ENCODE results near the gene POGZ. TPM values are rescaled to one million over a fixed set of nuclear protein-coding genes. Genes with fewer than 3 reads are reported as not detected.

POGZ gene
- total and polyA plus RNA-seq, 2 of the 13 experiments (the other 11 are each of a cell fraction or from before 2014, with no cell fraction given): 15.3 to 45.6 TPM

GRCh38 chr1:151391079-151391563, 68.2 kb downstream of the POGZ start:
- Histone ChIP-seq H2AFZ (ENCODE audit: low read length) (no peak overlapping the region), H3K27me3 (ENCODE audit: control insufficient read depth in 1 of 2, insufficient read depth in 2 of 2, low read length in 2 of 2) (no peaks in the 10 kb centered on the region), H3K9me3 (ENCODE audit: low read length) (no peaks in the 10 kb centered on the region), H3K27ac (ENCODE audit: extremely low read length, insufficient read depth, low read length) (no peak overlapping the region), H3K79me2 (ENCODE audit: insufficient read depth, low read length) (no peaks in the 10 kb centered on the region), H3K4me2 (ENCODE audit: low read depth, low read length) (no peak overlapping the region), H3K4me3 (replicated peaks in 1 of 3; ENCODE audit: insufficient read depth in 1 of 3, low read depth in 2 of 3, low read length in 3 of 3) (no peak overlapping the region), H3K36me3 (replicated peaks in 1 of 2; ENCODE audit: control insufficient read depth in 1 of 2, insufficient read depth in 2 of 2, low read length in 2 of 2) (no peaks in the 10 kb centered on the region), H3K9ac (ENCODE audit: insufficient read depth, low read depth, low read length) (no peak overlapping the region), H3K4me1 (ENCODE audit: insufficient read depth, low read length) (peaks cover 6% of the 10 kb centered on the region; the same call in 1 of the 2 replicates), H4K20me1 (ENCODE audit: insufficient read depth, low read length) (no peaks in the 10 kb centered on the region)
- intact Hi-C loops (cut with micrococcal nuclease; ENCODE audit: unreplicated experiment) (no loop called here), in situ Hi-C loops (cut with HindIII; ENCODE audit: extremely low pct_ligation_motif_present, low pct_unique_long_range_greater_than_20kb) (no loop called here)
- CTCF ChIA-PET (ENCODE audit: low intra/inter-chr PET ratio, low total read pairs): no interaction called here
- POLR2A ChIA-PET: no interaction called here
- no TSS peak for BruUV-seq (replicated peaks)
- FAIRE-seq: no peak
- ATAC-seq: no peak
- 5% methylated on average over 3 of the region's 3 CpGs for WGBS (ENCODE audit: low lambda C conversion rate)
- no peak for DNase-seq (ENCODE audit: low spot score)
- TF ChIP-seq GPBP1L1 (CRISPR knock-in tag; IDR thresholded peaks at IDR 0.05) (no peak), MTA1 (CRISPR knock-in tag; IDR thresholded peaks at IDR 0.05; ENCODE audit: borderline replicate concordance) (no peak), PITX1 (CRISPR knock-in tag; IDR thresholded peaks at IDR 0.05) (no peak), ZNF513 (CRISPR knock-in tag; conservative IDR thresholded peaks at IDR 0.05) (no peak), ZC3H4 (CRISPR knock-in tag; IDR thresholded peaks at IDR 0.05; ENCODE audit: borderline replicate concordance) (no peak), ZSCAN21 (CRISPR knock-in tag; IDR thresholded peaks at IDR 0.05; ENCODE audit: borderline replicate concordance) (no peak), ZNF280B (CRISPR knock-in tag; IDR thresholded peaks at IDR 0.05; ENCODE audit: borderline replicate concordance) (no peak), ZBTB37 (CRISPR knock-in tag; IDR thresholded peaks at IDR 0.05) (no peak), SAFB2 (CRISPR knock-in tag; IDR thresholded peaks at IDR 0.05; ENCODE audit: borderline replicate concordance, low read depth) (no peak), ZNF143 (CRISPR knock-in tag; IDR thresholded peaks at IDR 0.05) (no peak), RARG (CRISPR knock-in tag; IDR thresholded peaks at IDR 0.05; ENCODE audit: low read depth) (no peak), MEIS2 (CRISPR knock-in tag; IDR thresholded peaks at IDR 0.05) (no peak), TEAD2 (CRISPR knock-in tag; IDR thresholded peaks at IDR 0.05) (no peak), ZNF629 (CRISPR knock-in tag; conservative IDR thresholded peaks at IDR 0.05) (no peak), ZNF280D (CRISPR knock-in tag; IDR thresholded peaks at IDR 0.05) (no peak), MYC (CRISPR knock-in tag; IDR thresholded peaks at IDR 0.05; ENCODE audit: borderline replicate concordance) (no peak)

All from HepG2 (cell line).